Colonic mucosa (tissue), 4 donors: Measurements from ENCODE around the gene LHX4. TPM values are rescaled to one million over a fixed set of nuclear protein-coding genes. Genes with fewer than 3 reads are reported as not detected.

Experiments used
- DNase-seq: peaks from one replicate; pipeline ENCODE4 v3.0.0-alpha.2; 2020
- H3K27ac ChIP-seq: fragments of 200-600 bp; one replicate; pipeline ENCODE4 v1.8.0; 2021
- H3K27me3 ChIP-seq: fragments of 200-600 bp; one replicate; pipeline ENCODE4 v1.8.0; 2021
- H3K36me3 ChIP-seq: fragments of 200-600 bp; one replicate; pipeline ENCODE4 v1.8.0; 2021
- H3K4me1 ChIP-seq: fragments of 200-600 bp; one replicate; pipeline ENCODE4 v1.8.0; 2021; ENCODE audit warnings: mild to moderate bottlenecking
- H3K4me3 ChIP-seq: fragments of 200-600 bp; one replicate; pipeline ENCODE4 v1.8.0; 2021
- H3K9ac ChIP-seq, 2 donors: one replicate each; pipeline ENCODE4 v1.7.0; 2013; ENCODE audit warnings: control low read depth in 2 of 2, low read depth in 2 of 2, low read length in 2 of 2
- H3K9me3 ChIP-seq: fragments of 200-600 bp; one replicate; pipeline ENCODE4 v1.8.0; 2021
- intact Hi-C: fragments of 100-400 bp; cut with DNase I; formaldehyde crosslinking; loops from one replicate; pipeline ENCODE4 v1.14.1; 2022
- total RNA-seq, 2 donors: library from RNA; stranded (reverse); fragmentation: NEBNext Ultra II Directional in 1 of 2; extraction: Animal tissue kit (Norgen Biotek cat#: 25700) in 1 of 2; gene quantifications; one replicate each; pipeline ENCODE4 v1.2.1, GENCODE V29; 2021
- TF ChIP-seq, protein P1 (sequence below): fragments of 200-600 bp; IDR thresholded peaks from one replicate; pipeline ENCODE4 v1.8.0; 2022; ENCODE audit warnings: antibody characterized with exemption, mild to moderate bottlenecking
- donor health status: healthy.
- donor health status: DM: no; HTN: no; CAD: no.
- donor health status: DM: no; HTN: no; CAD: no.

LHX4 gene
- total RNA-seq, 2 donors from 2014 or later = 0.74 to 0.77 TPM

DNA sequence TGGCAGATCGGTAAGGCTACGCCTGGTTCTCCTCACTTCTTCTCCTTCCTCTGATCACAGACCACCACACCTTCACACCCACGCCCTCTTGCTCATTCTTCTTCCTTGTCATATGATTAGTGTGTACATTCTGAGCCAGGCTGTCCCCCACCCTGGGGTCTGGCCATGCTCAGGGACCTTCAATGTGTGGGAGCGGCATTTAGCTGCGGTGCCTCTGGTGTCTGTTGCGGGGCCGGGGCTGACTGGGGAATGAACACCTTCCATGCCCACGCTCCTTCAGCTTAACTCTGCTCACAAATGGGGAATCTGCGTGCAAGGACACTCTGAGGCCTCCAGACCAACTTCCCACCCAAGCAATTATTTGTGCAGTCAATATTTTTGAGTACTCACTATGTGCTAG, 46.0 kb upstream of the LHX4 start:
- H3K27ac ChIP-seq = no peak overlapping the region
- TF ChIP-seq, protein P1, sequence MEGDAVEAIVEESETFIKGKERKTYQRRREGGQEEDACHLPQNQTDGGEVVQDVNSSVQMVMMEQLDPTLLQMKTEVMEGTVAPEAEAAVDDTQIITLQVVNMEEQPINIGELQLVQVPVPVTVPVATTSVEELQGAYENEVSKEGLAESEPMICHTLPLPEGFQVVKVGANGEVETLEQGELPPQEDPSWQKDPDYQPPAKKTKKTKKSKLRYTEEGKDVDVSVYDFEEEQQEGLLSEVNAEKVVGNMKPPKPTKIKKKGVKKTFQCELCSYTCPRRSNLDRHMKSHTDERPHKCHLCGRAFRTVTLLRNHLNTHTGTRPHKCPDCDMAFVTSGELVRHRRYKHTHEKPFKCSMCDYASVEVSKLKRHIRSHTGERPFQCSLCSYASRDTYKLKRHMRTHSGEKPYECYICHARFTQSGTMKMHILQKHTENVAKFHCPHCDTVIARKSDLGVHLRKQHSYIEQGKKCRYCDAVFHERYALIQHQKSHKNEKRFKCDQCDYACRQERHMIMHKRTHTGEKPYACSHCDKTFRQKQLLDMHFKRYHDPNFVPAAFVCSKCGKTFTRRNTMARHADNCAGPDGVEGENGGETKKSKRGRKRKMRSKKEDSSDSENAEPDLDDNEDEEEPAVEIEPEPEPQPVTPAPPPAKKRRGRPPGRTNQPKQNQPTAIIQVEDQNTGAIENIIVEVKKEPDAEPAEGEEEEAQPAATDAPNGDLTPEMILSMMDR = no peak
- H3K27me3 ChIP-seq = no peaks in the 10 kb centered on the region
- H3K9ac ChIP-seq = no peak overlapping the region
- no peaks in the 10 kb centered on the region for H3K9me3 ChIP-seq
- no peak for DNase-seq
- intact Hi-C loops = no loop called here
- peaks cover 23% of the 10 kb centered on the region for H3K36me3 ChIP-seq
- H3K4me1 ChIP-seq = no peaks in the 10 kb centered on the region
- H3K4me3 ChIP-seq = no peak overlapping the region

DNA sequence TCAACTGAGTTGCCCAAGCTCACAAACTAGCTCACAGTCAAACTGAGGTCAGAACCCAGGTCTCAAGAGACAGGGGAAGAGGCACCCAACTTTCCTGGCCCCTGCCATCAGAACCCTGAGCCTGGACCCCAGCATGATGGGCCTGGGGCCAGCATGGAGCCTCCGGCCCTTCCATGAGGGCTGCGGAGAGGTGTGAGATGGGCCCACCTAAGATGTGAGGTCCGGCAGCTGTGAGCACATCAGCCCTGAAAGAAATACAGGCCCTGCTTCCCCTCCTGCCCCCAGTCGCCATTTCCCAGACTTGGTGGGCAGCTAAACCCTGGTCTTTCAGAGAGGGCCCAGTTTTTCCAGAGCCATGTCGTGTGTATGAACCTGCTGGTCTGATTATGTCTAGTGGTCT, 44.8 kb upstream of the LHX4 start:
- H3K9ac ChIP-seq = no peak overlapping the region
- no peaks in the 10 kb centered on the region for H3K9me3 ChIP-seq
- no peak overlapping the region for H3K4me3 ChIP-seq
- peaks cover 29% of the 10 kb centered on the region for H3K36me3 ChIP-seq
- no peak overlapping the region for H3K27ac ChIP-seq
- no peaks in the 10 kb centered on the region for H3K4me1 ChIP-seq
- no peaks in the 10 kb centered on the region for H3K27me3 ChIP-seq
- no peak for DNase-seq
- TF ChIP-seq, protein P1 = no peak
- intact Hi-C loops = loop anchor here (5.0 kb wide), 2 partner anchors 232 to 297 kb away; no protein-coding TSS in a partner anchor

DNA sequence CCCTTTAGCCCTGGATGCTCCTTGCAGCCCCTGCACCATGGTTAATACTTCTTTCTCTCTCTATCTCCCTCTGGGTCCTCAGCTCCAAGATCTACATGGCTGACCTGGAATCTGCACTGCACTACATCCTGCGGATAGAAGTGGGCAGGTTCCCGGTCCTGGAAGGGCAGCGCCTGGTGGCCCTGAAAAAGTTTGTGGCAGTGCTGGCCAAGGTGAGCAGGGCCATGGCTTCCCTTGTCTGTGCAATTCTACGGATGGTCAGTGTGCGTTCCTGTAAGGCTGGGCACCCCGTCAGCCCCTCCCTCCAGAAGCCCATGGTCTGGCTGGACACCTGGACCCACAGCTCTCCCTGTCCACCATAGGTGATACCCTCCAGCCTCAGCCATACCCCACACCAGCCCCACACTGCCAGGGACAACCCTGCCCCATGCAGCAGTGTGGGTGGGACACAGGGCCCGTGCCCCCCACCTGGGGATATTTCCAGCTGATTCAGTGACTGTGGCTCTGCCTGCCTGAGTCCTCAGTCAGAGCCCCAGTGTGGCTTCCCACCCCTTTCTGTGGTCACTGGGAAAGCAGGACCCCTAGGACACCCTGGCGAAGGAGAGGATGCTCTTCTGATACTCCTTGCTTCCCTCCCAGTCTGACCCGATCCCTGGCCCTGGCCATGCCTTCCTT, 44.0 kb upstream of the LHX4 start:
- H3K4me3 ChIP-seq = no peak overlapping the region
- TF ChIP-seq, protein P1 = no peak
- no peak overlapping the region for H3K27ac ChIP-seq
- no peak overlapping the region for H3K9ac ChIP-seq
- H3K27me3 ChIP-seq = no peaks in the 10 kb centered on the region
- H3K36me3 ChIP-seq = peaks cover 29% of the 10 kb centered on the region
- no peak for DNase-seq
- intact Hi-C loops = loop anchor here (5.0 kb wide), 2 partner anchors 231 to 296 kb away; no protein-coding TSS in a partner anchor
- no peaks in the 10 kb centered on the region for H3K4me1 ChIP-seq
- no peaks in the 10 kb centered on the region for H3K9me3 ChIP-seq

DNA sequence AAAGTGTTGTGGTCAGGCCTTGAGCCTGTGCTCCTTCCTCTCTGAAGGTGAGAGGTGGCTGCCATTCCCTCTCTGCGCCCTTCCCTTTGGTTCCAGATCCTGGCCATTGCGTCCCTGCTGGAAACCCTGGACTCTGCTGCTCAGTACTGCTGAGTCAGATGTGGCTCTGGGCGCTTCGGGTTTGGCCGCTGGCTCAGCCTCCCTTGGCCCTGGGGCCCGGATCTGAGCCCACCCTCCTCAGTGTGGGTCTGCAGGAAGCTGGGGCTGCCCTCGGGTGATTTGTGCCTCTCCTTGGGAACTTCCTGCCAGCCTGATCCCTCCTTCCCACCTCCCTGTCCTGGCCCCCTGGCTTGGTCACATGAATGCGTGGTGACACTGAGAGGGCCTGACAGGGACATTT, 43.2 kb upstream of the LHX4 start:
- H3K27me3 ChIP-seq = no peaks in the 10 kb centered on the region
- no peak overlapping the region for H3K4me3 ChIP-seq
- TF ChIP-seq, protein P1 = no peak
- peaks cover 26% of the 10 kb centered on the region for H3K36me3 ChIP-seq
- no peak for DNase-seq
- intact Hi-C loops = loop anchor here (5.0 kb wide), 2 partner anchors 230 to 295 kb away; no protein-coding TSS in a partner anchor
- no peak overlapping the region for H3K9ac ChIP-seq
- H3K27ac ChIP-seq = no peak overlapping the region
- no peaks in the 10 kb centered on the region for H3K9me3 ChIP-seq
- no peaks in the 10 kb centered on the region for H3K4me1 ChIP-seq

DNA sequence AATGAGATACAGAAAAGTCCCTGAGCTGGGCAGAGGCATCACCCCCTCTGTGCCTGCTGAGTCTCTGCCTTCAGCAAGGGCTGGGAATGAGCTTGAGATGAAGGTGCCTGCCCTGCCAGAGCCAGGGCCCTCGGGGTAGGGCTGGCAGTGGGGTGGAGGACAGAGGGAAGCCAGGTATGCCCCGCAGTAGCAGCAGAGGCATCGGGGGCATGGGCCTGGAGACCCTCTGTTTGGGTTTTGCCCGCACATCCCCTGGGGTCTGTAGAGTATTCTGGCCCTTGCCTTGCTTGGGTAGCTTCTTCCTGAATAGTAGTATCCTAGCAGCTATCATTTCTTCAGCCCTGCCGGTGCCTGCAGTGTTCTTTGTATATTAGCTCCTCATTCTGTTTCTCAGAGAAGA, 42.4 kb upstream of the LHX4 start:
- H3K27me3 ChIP-seq = no peaks in the 10 kb centered on the region
- H3K4me1 ChIP-seq = no peaks in the 10 kb centered on the region
- no peak for DNase-seq
- no peak overlapping the region for H3K9ac ChIP-seq
- no peaks in the 10 kb centered on the region for H3K9me3 ChIP-seq
- H3K4me3 ChIP-seq = no peak overlapping the region
- H3K36me3 ChIP-seq = peaks cover 18% of the 10 kb centered on the region
- TF ChIP-seq, protein P1 = no peak
- intact Hi-C loops = loop anchor here (5.0 kb wide), 2 partner anchors 230 to 295 kb away; no protein-coding TSS in a partner anchor
- no peak overlapping the region for H3K27ac ChIP-seq
